Measurements from ENCODE around the gene MRC1.

GRCh38 chr10:17857040-17857439 is 47.9 kb downstream of the MRC1 start:
- TF ChIP-seq, protein P1, sequence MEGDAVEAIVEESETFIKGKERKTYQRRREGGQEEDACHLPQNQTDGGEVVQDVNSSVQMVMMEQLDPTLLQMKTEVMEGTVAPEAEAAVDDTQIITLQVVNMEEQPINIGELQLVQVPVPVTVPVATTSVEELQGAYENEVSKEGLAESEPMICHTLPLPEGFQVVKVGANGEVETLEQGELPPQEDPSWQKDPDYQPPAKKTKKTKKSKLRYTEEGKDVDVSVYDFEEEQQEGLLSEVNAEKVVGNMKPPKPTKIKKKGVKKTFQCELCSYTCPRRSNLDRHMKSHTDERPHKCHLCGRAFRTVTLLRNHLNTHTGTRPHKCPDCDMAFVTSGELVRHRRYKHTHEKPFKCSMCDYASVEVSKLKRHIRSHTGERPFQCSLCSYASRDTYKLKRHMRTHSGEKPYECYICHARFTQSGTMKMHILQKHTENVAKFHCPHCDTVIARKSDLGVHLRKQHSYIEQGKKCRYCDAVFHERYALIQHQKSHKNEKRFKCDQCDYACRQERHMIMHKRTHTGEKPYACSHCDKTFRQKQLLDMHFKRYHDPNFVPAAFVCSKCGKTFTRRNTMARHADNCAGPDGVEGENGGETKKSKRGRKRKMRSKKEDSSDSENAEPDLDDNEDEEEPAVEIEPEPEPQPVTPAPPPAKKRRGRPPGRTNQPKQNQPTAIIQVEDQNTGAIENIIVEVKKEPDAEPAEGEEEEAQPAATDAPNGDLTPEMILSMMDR (IDR thresholded peaks at IDR 0.05), result no peak
- TF ChIP-seq POLR2A (IDR thresholded peaks at IDR 0.05), result no peak

Measured in lower leg skin (tissue), 3 donors.